CD4-positive, alpha-beta T cell treated with Interleukin-6 at 100 ng/mL for 8 hours (primary cell): Measurements from ENCODE around the gene DIO3.
"Not testable (repeated sequence)": the region's sequence is repeated elsewhere in the genome, so short reads cannot be mapped to it uniquely, and the experiment has no call there.

ENCODE experiments used
- DNase-seq: peaks from one replicate; pipeline ENCODE4 v3.0.0-alpha.2; 2020; ENCODE audit warnings: mixed read lengths, low spot score

DIO3 gene

GRCh38 chr14:101543814-101544213 is 17.5 kb upstream of the DIO3 start:
- DNase-seq, result no peak

- DNase-seq, result no peak
These were observed 16.7 kb upstream of the DIO3 start for GRCh38 chr14:101544550-101544949.

- no peak for DNase-seq
These were observed 14.6 kb upstream of the DIO3 start for GRCh38 chr14:101546706-101547105.

GRCh38 chr14:101547107-101547738 is 14.1 kb upstream of the DIO3 start:
- DNase-seq, result no peak

- no peak for DNase-seq
These were observed 13.2 kb upstream of the DIO3 start for GRCh38 chr14:101547961-101548669.

GRCh38 chr14:101548710-101549109 is 12.6 kb upstream of the DIO3 start:
- no peak for DNase-seq

GRCh38 chr14:101549154-101549553 is 12.1 kb upstream of the DIO3 start:
- DNase-seq, result no peak

GRCh38 chr14:101550202-101550912 is 10.9 kb upstream of the DIO3 start:
- DNase-seq, result not testable (repeated sequence)

GRCh38 chr14:101551729-101552595 is 9.3 kb upstream of the DIO3 start:
- no peak for DNase-seq

GRCh38 chr14:101552786-101553231 is 8.5 kb upstream of the DIO3 start:
- DNase-seq, result no peak

GRCh38 chr14:101553393-101553792 is 7.9 kb upstream of the DIO3 start:
- no peak for DNase-seq

- no peak for DNase-seq
These were observed 7.4 kb upstream of the DIO3 start for GRCh38 chr14:101553931-101554330.

GRCh38 chr14:101554991-101555668 is 6.2 kb upstream of the DIO3 start:
- no peak for DNase-seq

GRCh38 chr14:101555669-101556043 is 5.6 kb upstream of the DIO3 start:
- DNase-seq, result not testable (repeated sequence)

- DNase-seq, result no peak
These were observed 5.2 kb upstream of the DIO3 start for GRCh38 chr14:101556131-101556530.

- no peak for DNase-seq
These were observed 4.6 kb upstream of the DIO3 start for GRCh38 chr14:101556566-101557320.

- DNase-seq, result no peak
These were observed 4.0 kb upstream of the DIO3 start for GRCh38 chr14:101557321-101557695.

GRCh38 chr14:101557811-101558738 is 3.2 kb upstream of the DIO3 start:
- no peak for DNase-seq

GRCh38 chr14:101558739-101559240 is 2.5 kb upstream of the DIO3 start:
- no peak for DNase-seq

GRCh38 chr14:101559250-101559623 is 2.1 kb upstream of the DIO3 start:
- no peak for DNase-seq
